ENCODE measurements around the gene BAIAP2. TPM values are rescaled to one million over a fixed set of nuclear protein-coding genes. Genes with fewer than 3 reads are reported as not detected.

Gene BAIAP2
- polyA plus RNA-seq, 2 donors: 91.2 to 107 TPM

GRCh38 chr17:81043725-81044427 lies 8.9 kb downstream of the BAIAP2 start:
- peak overlapping the region; percentile 79 to 89 for H3K27ac ChIP-seq (ENCODE audit: low read depth in 2 of 2, low read length in 1 of 2)
- H3K36me3 ChIP-seq (ENCODE audit: control insufficient read depth in 2 of 2, insufficient read depth in 2 of 2, low read length in 1 of 2): peaks cover 0 to 10% of the 10 kb centered on the region in 2 donors
- peak overlapping the region; percentile 7 to 15 for H3K4me3 ChIP-seq (ENCODE audit: low read depth in 1 of 2, low read length in 2 of 2)
- H3K4me1 ChIP-seq (ENCODE audit: control insufficient read depth in 2 of 2, insufficient read depth in 2 of 2, low read length in 1 of 2): peaks cover 24 to 63% of the 10 kb centered on the region in 2 donors
- WGBS, 2 donors: 52 to 66% methylated on average over 38 of the region's 38 CpGs
- H3K27me3 ChIP-seq (ENCODE audit: control insufficient read depth in 1 of 2, insufficient read depth in 2 of 2, low read length in 2 of 2): no peaks in the 10 kb centered on the region
- H3K9me3 ChIP-seq (ENCODE audit: control insufficient read depth in 2 of 2, insufficient read depth in 1 of 2, low read depth in 1 of 2, low read length in 1 of 2): no peaks in the 10 kb centered on the region

DNA sequence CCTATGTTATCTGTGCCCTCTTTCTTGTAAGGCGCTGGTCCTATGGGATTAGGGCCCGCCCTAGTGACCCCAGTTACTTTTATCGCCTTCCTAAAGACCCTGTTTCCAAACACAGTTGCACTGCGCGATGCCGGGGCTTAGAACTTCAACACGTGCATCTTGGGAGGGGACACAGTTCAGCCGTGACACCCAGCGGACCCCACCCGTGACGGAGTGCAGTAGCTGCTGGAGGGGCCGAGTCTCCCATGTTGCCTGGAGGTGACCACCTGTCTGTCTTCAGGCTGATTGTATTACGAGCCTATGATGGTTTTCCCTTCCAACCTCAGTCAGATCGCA lies 9.4 kb downstream of the BAIAP2 start:
- Histone ChIP-seq H3K9me3 (ENCODE audit: control insufficient read depth in 2 of 2, insufficient read depth in 1 of 2, low read depth in 1 of 2, low read length in 1 of 2) (no peaks in the 10 kb centered on the region), H3K4me3 (ENCODE audit: low read depth in 1 of 2, low read length in 2 of 2) (no peak overlapping the region), H3K36me3 (ENCODE audit: control insufficient read depth in 2 of 2, insufficient read depth in 2 of 2, low read length in 1 of 2) (peaks cover 0 to 5% of the 10 kb centered on the region in 2 donors), H3K27me3 (ENCODE audit: control insufficient read depth in 1 of 2, insufficient read depth in 2 of 2, low read length in 2 of 2) (no peaks in the 10 kb centered on the region), H3K27ac (ENCODE audit: low read depth in 2 of 2, low read length in 1 of 2) (peak overlapping the region; percentile 79 to 89), H3K4me1 (ENCODE audit: control insufficient read depth in 2 of 2, insufficient read depth in 2 of 2, low read length in 1 of 2) (peaks cover 25 to 63% of the 10 kb centered on the region in 2 donors)
- WGBS, 2 donors: 60 to 69% methylated on average over 14 of the region's 14 CpGs

DNA sequence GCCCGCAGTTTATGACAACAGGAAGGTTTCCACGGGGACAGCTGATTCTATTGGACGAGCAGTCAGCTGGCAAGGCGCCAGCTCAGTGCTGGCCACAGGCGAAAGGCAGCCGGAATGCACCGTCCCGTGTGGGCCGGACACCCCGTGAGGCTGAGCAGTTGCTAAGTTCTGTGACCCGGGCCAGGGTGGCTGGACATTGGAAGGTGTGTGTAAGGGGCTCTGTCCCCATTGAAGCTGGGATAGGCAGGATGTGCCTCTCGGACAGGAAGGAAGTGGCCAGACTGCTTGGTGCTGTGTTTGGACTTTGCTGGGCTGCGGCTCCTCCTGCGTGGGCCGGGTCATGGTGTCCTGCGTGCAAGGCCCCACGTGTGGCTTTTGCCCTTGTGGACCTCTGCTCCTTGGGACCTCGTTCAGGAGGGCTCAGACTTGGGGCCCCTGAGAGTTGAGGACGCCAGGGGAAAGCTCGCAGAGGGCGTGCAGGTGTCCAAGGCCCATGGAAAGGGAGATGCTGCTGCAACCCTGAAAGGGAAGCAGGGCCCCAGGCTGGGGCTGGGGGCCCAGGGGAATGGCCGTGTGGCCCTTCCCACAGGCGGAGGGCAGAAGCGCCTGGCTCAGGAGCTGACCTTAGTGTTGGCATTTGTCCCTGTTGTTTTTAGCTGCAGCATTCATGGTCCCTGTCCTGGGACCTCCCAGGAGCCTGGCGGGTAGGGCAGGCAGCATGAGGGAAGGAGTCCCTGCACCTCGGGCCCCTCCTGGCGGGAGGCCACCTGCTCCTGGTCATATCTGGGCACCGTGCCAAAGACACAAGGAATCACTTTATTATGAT lies 10.0 kb downstream of the BAIAP2 start:
- no peak overlapping the region for H3K4me3 ChIP-seq (ENCODE audit: low read depth in 1 of 2, low read length in 2 of 2)
- 44 to 48% methylated on average over 28 of the region's 28 CpGs for WGBS, 2 donors

DNA sequence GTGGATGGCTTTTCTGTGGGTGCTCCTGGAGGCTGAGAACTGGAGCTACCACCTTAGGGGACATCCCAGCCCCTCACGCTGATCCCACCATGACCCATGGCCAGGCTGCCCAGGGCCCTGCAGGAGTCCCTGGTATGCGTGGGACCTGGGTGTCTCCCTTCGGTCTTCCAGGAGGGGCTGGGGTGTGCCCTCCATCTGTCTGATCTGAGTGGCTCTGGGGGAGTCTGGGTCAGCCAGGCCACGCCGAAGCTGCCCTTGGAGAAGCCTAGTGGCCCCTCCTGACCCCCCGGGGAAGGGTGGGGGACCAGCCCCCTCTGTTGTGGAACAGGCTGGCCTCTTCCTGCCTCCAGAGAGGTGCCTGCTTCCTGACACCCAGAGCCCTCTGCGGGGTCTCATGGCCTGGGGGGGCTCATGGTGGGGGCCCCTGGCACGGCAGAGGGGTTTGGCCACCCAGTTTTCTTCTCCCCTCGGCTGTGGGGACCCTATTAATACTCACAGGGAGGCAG lies 10.7 kb downstream of the BAIAP2 start:
- H3K27ac ChIP-seq (ENCODE audit: low read depth in 2 of 2, low read length in 1 of 2): peak overlapping the region; percentile 18 to 89
- H3K36me3 ChIP-seq (ENCODE audit: control insufficient read depth in 2 of 2, insufficient read depth in 2 of 2, low read length in 1 of 2): peaks cover 0 to 4% of the 10 kb centered on the region in 2 donors
- 61 to 76% methylated on average over 9 of the region's 9 CpGs for WGBS, 2 donors
- H3K9me3 ChIP-seq (ENCODE audit: control insufficient read depth in 2 of 2, insufficient read depth in 1 of 2, low read depth in 1 of 2, low read length in 1 of 2): no peaks in the 10 kb centered on the region
- peaks cover 22 to 61% of the 10 kb centered on the region in 2 donors for H3K4me1 ChIP-seq (ENCODE audit: control insufficient read depth in 2 of 2, insufficient read depth in 2 of 2, low read length in 1 of 2)
- H3K27me3 ChIP-seq (ENCODE audit: control insufficient read depth in 1 of 2, insufficient read depth in 2 of 2, low read length in 2 of 2): no peaks in the 10 kb centered on the region
- no peak overlapping the region for H3K4me3 ChIP-seq (ENCODE audit: low read depth in 1 of 2, low read length in 2 of 2)

More for the DNA sequence above, 10.0 kb downstream of the BAIAP2 start:
- H3K36me3 ChIP-seq (ENCODE audit: control insufficient read depth in 2 of 2, insufficient read depth in 2 of 2, low read length in 1 of 2): peaks cover 0 to 4% of the 10 kb centered on the region in 2 donors
- no peaks in the 10 kb centered on the region for H3K27me3 ChIP-seq (ENCODE audit: control insufficient read depth in 1 of 2, insufficient read depth in 2 of 2, low read length in 2 of 2)
- H3K27ac ChIP-seq (ENCODE audit: low read depth in 2 of 2, low read length in 1 of 2): peak overlapping the region; percentile 79 to 89
- H3K4me1 ChIP-seq (ENCODE audit: control insufficient read depth in 2 of 2, insufficient read depth in 2 of 2, low read length in 1 of 2): peaks cover 26 to 62% of the 10 kb centered on the region in 2 donors
- H3K9me3 ChIP-seq (ENCODE audit: control insufficient read depth in 2 of 2, insufficient read depth in 1 of 2, low read depth in 1 of 2, low read length in 1 of 2): no peaks in the 10 kb centered on the region

DNA sequence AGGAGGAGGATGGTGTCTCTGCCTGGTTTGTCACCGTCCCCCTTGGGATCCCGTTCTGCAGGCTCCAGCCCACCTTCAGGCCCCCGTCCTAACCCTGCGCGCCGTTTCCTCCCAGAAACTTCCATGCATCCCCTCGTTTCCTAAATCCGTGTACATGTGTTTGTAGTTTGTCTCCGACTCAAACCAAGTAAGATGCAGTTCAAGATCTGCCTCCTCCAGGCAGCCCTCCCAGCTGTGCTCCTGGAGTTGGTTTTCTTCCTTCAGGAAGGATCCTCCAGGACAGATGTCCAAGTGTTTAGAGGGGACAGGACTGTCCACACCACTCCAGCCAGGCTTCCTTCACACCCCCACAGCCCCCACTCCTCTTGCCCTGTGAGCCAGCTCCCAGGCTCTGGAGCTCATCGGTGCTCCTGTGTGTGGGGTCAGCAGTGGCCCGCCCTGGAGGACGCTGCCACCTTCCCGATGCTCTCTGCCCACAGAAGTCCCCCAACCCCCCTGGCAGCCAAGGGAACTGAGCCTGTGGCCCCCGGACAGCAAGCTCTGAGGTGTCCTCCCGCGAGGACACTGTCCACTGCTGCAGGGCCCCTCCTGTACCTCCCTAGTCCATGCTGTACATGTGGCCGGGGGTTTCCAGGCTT lies 11.3 kb downstream of the BAIAP2 start:
- 85 to 87% methylated on average over 17 of the region's 17 CpGs for WGBS, 2 donors
- H3K4me3 ChIP-seq (ENCODE audit: low read depth in 1 of 2, low read length in 2 of 2): no peak overlapping the region
- H3K27me3 ChIP-seq (ENCODE audit: control insufficient read depth in 1 of 2, insufficient read depth in 2 of 2, low read length in 2 of 2): no peaks in the 10 kb centered on the region
- no peaks in the 10 kb centered on the region for H3K9me3 ChIP-seq (ENCODE audit: control insufficient read depth in 2 of 2, insufficient read depth in 1 of 2, low read depth in 1 of 2, low read length in 1 of 2)
- peak overlapping the region; percentile 14 to 18 for H3K27ac ChIP-seq (ENCODE audit: low read depth in 2 of 2, low read length in 1 of 2)
- peaks cover 0 to 8% of the 10 kb centered on the region in 2 donors for H3K36me3 ChIP-seq (ENCODE audit: control insufficient read depth in 2 of 2, insufficient read depth in 2 of 2, low read length in 1 of 2)
- peaks cover 21 to 61% of the 10 kb centered on the region in 2 donors for H3K4me1 ChIP-seq (ENCODE audit: control insufficient read depth in 2 of 2, insufficient read depth in 2 of 2, low read length in 1 of 2)

- no peaks in the 10 kb centered on the region for H3K9me3 ChIP-seq (ENCODE audit: control insufficient read depth in 2 of 2, insufficient read depth in 1 of 2, low read depth in 1 of 2, low read length in 1 of 2)
- H3K36me3 ChIP-seq (ENCODE audit: control insufficient read depth in 2 of 2, insufficient read depth in 2 of 2, low read length in 1 of 2): peaks cover 0 to 8% of the 10 kb centered on the region in 2 donors
- H3K4me1 ChIP-seq (ENCODE audit: control insufficient read depth in 2 of 2, insufficient read depth in 2 of 2, low read length in 1 of 2): peaks cover 22 to 62% of the 10 kb centered on the region in 2 donors
- H3K27ac ChIP-seq (ENCODE audit: low read depth in 2 of 2, low read length in 1 of 2): peak overlapping the region in 1 of 2 donors; percentile 28
- WGBS, 2 donors: 75 to 79% methylated on average over 18 of the region's 18 CpGs
- H3K4me3 ChIP-seq (ENCODE audit: low read depth in 1 of 2, low read length in 2 of 2): no peak overlapping the region
- H3K27me3 ChIP-seq (ENCODE audit: control insufficient read depth in 1 of 2, insufficient read depth in 2 of 2, low read length in 2 of 2): no peaks in the 10 kb centered on the region
Observed at GRCh38 chr17:81046770-81047359, 11.9 kb downstream of the BAIAP2 start.

GRCh38 chr17:81048827-81049371 lies 13.9 kb downstream of the BAIAP2 start:
- Histone ChIP-seq H3K27me3 (ENCODE audit: control insufficient read depth in 1 of 2, insufficient read depth in 2 of 2, low read length in 2 of 2) (no peaks in the 10 kb centered on the region), H3K27ac (ENCODE audit: low read depth in 2 of 2, low read length in 1 of 2) (peak overlapping the region; percentile 89 to 96), H3K4me1 (ENCODE audit: control insufficient read depth in 2 of 2, insufficient read depth in 2 of 2, low read length in 1 of 2) (peaks cover 28 to 62% of the 10 kb centered on the region in 2 donors), H3K36me3 (ENCODE audit: control insufficient read depth in 2 of 2, insufficient read depth in 2 of 2, low read length in 1 of 2) (peaks cover 0 to 13% of the 10 kb centered on the region in 2 donors), H3K9me3 (ENCODE audit: control insufficient read depth in 2 of 2, insufficient read depth in 1 of 2, low read depth in 1 of 2, low read length in 1 of 2) (peaks cover 0 to 2% of the 10 kb centered on the region in 2 donors), H3K4me3 (ENCODE audit: low read depth in 1 of 2, low read length in 2 of 2) (no peak overlapping the region)
- WGBS, 2 donors: 88 to 90% methylated on average over 28 of the region's 28 CpGs

- H3K27ac ChIP-seq (ENCODE audit: low read depth in 2 of 2, low read length in 1 of 2): peak overlapping the region; percentile 89 to 96
- WGBS, 2 donors: 56 to 57% methylated on average over 17 of the region's 17 CpGs
- H3K27me3 ChIP-seq (ENCODE audit: control insufficient read depth in 1 of 2, insufficient read depth in 2 of 2, low read length in 2 of 2): no peaks in the 10 kb centered on the region
- peaks cover 28 to 57% of the 10 kb centered on the region in 2 donors for H3K4me1 ChIP-seq (ENCODE audit: control insufficient read depth in 2 of 2, insufficient read depth in 2 of 2, low read length in 1 of 2)
- no peak overlapping the region for H3K4me3 ChIP-seq (ENCODE audit: low read depth in 1 of 2, low read length in 2 of 2)
- H3K36me3 ChIP-seq (ENCODE audit: control insufficient read depth in 2 of 2, insufficient read depth in 2 of 2, low read length in 1 of 2): peaks cover 0 to 15% of the 10 kb centered on the region in 2 donors
- peaks cover 0 to 2% of the 10 kb centered on the region in 2 donors for H3K9me3 ChIP-seq (ENCODE audit: control insufficient read depth in 2 of 2, insufficient read depth in 1 of 2, low read depth in 1 of 2, low read length in 1 of 2)
Observed at GRCh38 chr17:81049372-81049911, 14.5 kb downstream of the BAIAP2 start.

All from esophagus (tissue), 2 donors.